K562 treated with DMSO at 1 percent for 48 hours (cell line): ENCODE results near the gene OR56A4. TPM values are rescaled to one million over a fixed set of nuclear protein-coding genes. Genes with fewer than 3 reads are reported as not detected.

ENCODE experiments used
- total RNA-seq: library from RNA; unstranded; fragments of 300-600 nt; gene quantifications from 2 replicates; pipeline ENCODE4 v1.2.3, GENCODE V29; 2022; ENCODE audit warnings: low replicate concordance; ENCODE audit errors: extremely low read depth

The OR56A4 gene
- total RNA-seq, result not detected in 2 replicates

GRCh38 chr11:6006846-6007245 lies at the start of gene OR56A4:
OR56A4 (minus strand) TSS chr11:6006946; CDS start chr11:6002992, 3,954 bp downstream.

GRCh38 chr11:6030708-6031405 lies 24.1 kb upstream of the OR56A4 start, which contains the start of gene OR56A1:
OR56A1 (minus strand) TSS chr11:6030758; CDS start chr11:6027692, 3,066 bp downstream.

DNA sequence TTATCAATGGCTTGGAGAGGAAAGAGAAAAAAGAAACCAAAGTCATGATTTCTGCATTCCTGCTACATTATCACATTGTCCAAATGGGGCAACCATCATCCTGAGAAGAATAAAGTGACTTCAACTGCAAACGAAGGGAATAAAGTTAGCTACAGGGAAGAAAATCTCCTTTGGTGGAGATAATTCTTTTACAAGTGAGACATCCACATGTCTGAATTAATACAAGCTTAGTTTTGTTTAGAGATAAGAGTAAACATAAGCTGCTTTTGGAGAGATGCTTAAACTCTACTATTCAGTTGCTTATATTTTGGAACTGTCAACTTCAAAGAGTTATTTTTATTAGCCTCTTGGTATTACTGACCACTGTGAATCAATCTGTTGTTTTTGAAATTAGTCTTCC lies 19.9 kb downstream of the OR56A4 start, which contains the start of gene OR52L1:
OR52L1 (minus strand) TSS at position 101 of the 400 bp plus-strand sequence; CDS start at position 46, 55 bp downstream.

DNA sequence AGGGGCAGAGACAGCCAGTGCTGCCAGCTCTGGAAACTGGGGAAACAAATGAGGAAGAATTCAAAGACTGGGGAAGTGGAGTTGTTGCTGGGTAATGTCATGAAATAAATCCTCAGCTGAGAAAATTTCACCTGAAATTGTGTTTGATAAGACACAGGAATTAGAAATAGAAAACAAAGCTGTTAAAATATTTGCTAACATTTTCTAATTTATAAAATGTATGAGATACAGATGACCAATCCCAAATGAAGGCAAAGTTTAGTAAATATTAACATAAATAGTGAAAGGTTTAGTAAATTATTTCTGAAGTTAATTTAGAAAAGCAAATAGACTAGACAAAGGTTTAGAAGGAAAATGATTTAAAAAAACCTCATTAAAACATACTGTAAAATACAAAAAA lies 38.4 kb downstream of the OR56A4 start, which contains the start of gene OR56A5:
OR56A5 (minus strand) TSS at position 101 of the 400 bp plus-strand sequence; CDS start at position 101, 0 bp downstream.

Other genes starting within 250 kb of the OR56A4 start
- not detected in 2 replicates for gene OR52N5, start 223.6 kb downstream of the OR56A4 start, total RNA-seq
- gene OR52N1, start 215.7 kb downstream of the OR56A4 start, total RNA-seq, result not detected in 2 replicates
- not detected in 2 replicates for gene OR52N2, start 198.0 kb downstream of the OR56A4 start, total RNA-seq
- not detected in 2 replicates for gene OR52E6, start 165.0 kb downstream of the OR56A4 start, total RNA-seq
- gene OR52E8, start 149.3 kb downstream of the OR56A4 start, total RNA-seq, result not detected in 2 replicates
- gene OR52E4, start 126.3 kb downstream of the OR56A4 start, total RNA-seq, result not detected in 2 replicates
- not detected in 2 replicates for gene OR52E5, start 113.7 kb downstream of the OR56A4 start, total RNA-seq
- gene OR56A3, start 64.7 kb downstream of the OR56A4 start, total RNA-seq, result not detected in 2 replicates
- gene OR56A5, start 38.5 kb downstream of the OR56A4 start, total RNA-seq, result not detected in 2 replicates
- not detected in 2 replicates for gene OR52L1, start 20.0 kb downstream of the OR56A4 start, total RNA-seq
- gene OR56A1, start 23.8 kb upstream of the OR56A4 start, total RNA-seq, result not detected in 2 replicates
- gene OR56B4, start 100.7 kb upstream of the OR56A4 start, total RNA-seq, result not detected in 2 replicates
- gene OR52B2, start 163.4 kb upstream of the OR56A4 start, total RNA-seq, result not detected in 2 replicates
- gene OR52W1, start 192.3 kb upstream of the OR56A4 start, total RNA-seq, result not detected in 2 replicates
- not detected in 2 replicates for gene C11orf42, start 198.6 kb upstream of the OR56A4 start, total RNA-seq
- gene FHIP1B, start 227.7 kb upstream of the OR56A4 start, total RNA-seq, result not detected in 2 replicates
- not detected in 2 replicates for gene CNGA4, start 232.1 kb upstream of the OR56A4 start, total RNA-seq